ENCODE measurements around the gene GTF2H1.

DNA sequence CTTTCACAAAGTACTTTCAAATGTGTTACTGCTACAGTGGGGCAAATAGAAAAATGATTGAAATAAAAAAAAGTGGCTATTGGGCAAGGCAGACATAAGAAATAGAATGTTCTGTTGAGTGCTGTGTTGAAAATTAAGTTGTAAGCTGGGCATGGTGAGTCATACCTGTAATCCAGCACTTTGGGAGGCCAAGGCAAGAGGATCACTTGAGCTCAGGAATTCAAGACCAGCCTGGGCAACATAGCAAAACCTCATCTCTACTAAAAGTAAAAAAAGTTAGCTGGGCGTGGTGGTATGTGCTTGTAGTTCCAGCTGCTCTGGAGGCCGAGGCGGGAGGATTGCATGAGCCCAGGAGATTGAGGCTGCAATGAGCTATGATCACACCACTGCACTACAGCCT lies 45.1 kb downstream of the GTF2H1 start:
- no peak for TF ChIP-seq POLR2A (IDR thresholded peaks at IDR 0.05)
- TF ChIP-seq, protein P1, sequence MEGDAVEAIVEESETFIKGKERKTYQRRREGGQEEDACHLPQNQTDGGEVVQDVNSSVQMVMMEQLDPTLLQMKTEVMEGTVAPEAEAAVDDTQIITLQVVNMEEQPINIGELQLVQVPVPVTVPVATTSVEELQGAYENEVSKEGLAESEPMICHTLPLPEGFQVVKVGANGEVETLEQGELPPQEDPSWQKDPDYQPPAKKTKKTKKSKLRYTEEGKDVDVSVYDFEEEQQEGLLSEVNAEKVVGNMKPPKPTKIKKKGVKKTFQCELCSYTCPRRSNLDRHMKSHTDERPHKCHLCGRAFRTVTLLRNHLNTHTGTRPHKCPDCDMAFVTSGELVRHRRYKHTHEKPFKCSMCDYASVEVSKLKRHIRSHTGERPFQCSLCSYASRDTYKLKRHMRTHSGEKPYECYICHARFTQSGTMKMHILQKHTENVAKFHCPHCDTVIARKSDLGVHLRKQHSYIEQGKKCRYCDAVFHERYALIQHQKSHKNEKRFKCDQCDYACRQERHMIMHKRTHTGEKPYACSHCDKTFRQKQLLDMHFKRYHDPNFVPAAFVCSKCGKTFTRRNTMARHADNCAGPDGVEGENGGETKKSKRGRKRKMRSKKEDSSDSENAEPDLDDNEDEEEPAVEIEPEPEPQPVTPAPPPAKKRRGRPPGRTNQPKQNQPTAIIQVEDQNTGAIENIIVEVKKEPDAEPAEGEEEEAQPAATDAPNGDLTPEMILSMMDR (IDR thresholded peaks at IDR 0.05) = no peak
